ENCODE data around the gene UPF1.

GRCh38 chr19:18876865-18877264 is 45.1 kb downstream of the UPF1 start:
- TF ChIP-seq, protein P1, sequence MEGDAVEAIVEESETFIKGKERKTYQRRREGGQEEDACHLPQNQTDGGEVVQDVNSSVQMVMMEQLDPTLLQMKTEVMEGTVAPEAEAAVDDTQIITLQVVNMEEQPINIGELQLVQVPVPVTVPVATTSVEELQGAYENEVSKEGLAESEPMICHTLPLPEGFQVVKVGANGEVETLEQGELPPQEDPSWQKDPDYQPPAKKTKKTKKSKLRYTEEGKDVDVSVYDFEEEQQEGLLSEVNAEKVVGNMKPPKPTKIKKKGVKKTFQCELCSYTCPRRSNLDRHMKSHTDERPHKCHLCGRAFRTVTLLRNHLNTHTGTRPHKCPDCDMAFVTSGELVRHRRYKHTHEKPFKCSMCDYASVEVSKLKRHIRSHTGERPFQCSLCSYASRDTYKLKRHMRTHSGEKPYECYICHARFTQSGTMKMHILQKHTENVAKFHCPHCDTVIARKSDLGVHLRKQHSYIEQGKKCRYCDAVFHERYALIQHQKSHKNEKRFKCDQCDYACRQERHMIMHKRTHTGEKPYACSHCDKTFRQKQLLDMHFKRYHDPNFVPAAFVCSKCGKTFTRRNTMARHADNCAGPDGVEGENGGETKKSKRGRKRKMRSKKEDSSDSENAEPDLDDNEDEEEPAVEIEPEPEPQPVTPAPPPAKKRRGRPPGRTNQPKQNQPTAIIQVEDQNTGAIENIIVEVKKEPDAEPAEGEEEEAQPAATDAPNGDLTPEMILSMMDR (IDR thresholded peaks at IDR 0.05), result no peak
- TF ChIP-seq POLR2A (IDR thresholded peaks at IDR 0.05), result no peak

All from adrenal gland (tissue), 5 donors.